Heart left ventricle (tissue), 16 donors: ENCODE data around the gene TDRD9. TPM values are rescaled to one million over a fixed set of nuclear protein-coding genes. Genes with fewer than 3 reads are reported as not detected.

Experiments
- ATAC-seq, 4 donors: fragments of 200-7000 bp; cut with Tn5 transposase; one replicate each; pipeline ENCODE4 v1.9.1; 2020 to 2022; ENCODE audit warnings: moderate library complexity in 4 of 4, mild to moderate bottlenecking in 3 of 4, moderate number of reproducible peaks in 1 of 4
- DNase-seq, 5 donors: peaks; one replicate each; pipeline ENCODE4 v3.0.0-alpha.2; 2020
- H3K27ac ChIP-seq, 12 donors: fragments of 200-600 bp; sonication (generic) in 4 of 12; one replicate each; pipeline versions ENCODE4 v1.5.0 to v1.8.0; 2016 to 2022; ENCODE audit warnings: mild to moderate bottlenecking in 2 of 12
- H3K27me3 ChIP-seq, 9 donors: fragments of 200-600 bp; sonication (generic) in 2 of 9; one replicate each; pipeline versions ENCODE4 v1.5.1 to v1.8.0; 2016 to 2022; ENCODE audit warnings: mild to moderate bottlenecking in 3 of 9
- H3K36me3 ChIP-seq, 9 donors: fragments of 200-600 bp; sonication (generic) in 2 of 9; one replicate each; pipeline versions ENCODE4 v1.5.0 to v1.8.0; 2018 to 2022; ENCODE audit warnings: mild to moderate bottlenecking in 2 of 9
- H3K4me1 ChIP-seq, 12 donors: fragments of 200-600 bp; sonication (generic) in 4 of 12; one replicate each; pipeline versions ENCODE4 v1.5.0 to v1.8.0; 2016 to 2022; ENCODE audit warnings: mild to moderate bottlenecking in 3 of 12
- H3K4me3 ChIP-seq, 12 donors: fragments of 200-600 bp; sonication (generic) in 4 of 12; one replicate each; pipeline versions ENCODE4 v1.5.0 to v1.8.0; 2017 to 2022; ENCODE audit warnings: mild to moderate bottlenecking in 9 of 12, moderate library complexity in 4 of 12
- H3K9me3 ChIP-seq, 12 donors: fragments of 200-600 bp; sonication (generic) in 4 of 12; one replicate each; pipeline versions ENCODE4 v1.5.0 to v1.8.0; 2016 to 2022; ENCODE audit warnings: mild to moderate bottlenecking in 1 of 12
- CTCF ChIP-seq, 12 donors: fragments of 200-600 bp; sonication (generic) in 4 of 12; IDR thresholded peaks; one replicate each; pipeline versions ENCODE4 v1.5.0 to v1.8.0; 2018 to 2022; ENCODE audit warnings: antibody characterized with exemption in 12 of 12, mild to moderate bottlenecking in 5 of 12
- POLR2A ChIP-seq, 2 donors: fragments of 450-650 bp; IDR thresholded peaks; one replicate each; pipeline ENCODE4 v1.6.1; 2017; ENCODE audit warnings: antibody characterized with exemption in 2 of 2, mild to moderate bottlenecking in 2 of 2, moderate library complexity in 2 of 2
- WGBS, 4 donors: extraction: QIAGEN DNeasy Blood & Tissue Kit in 2 of 4; methylation state at CpG; one replicate each; pipeline versions ENCODE4 v1.1.5 to v1.1.7; 2013 to 2018; 5-methylcytosine and 5-hydroxymethylcytosine counted together
- intact Hi-C, 10 donors: fragments of 100-400 bp; cut with DNase I; formaldehyde crosslinking; loops; one replicate each; pipeline versions ENCODE4 v1.11.1 to v1.14.2; 2022
- polyA plus RNA-seq, 2 donors: library from polyadenylated mRNA; stranded (reverse); fragments of 200-250 nt; gene quantifications; one replicate each; pipeline ENCODE4 v1.2.3, GENCODE V29; 2013
- total RNA-seq, 9 donors: library from RNA; depleted of rRNA in 2 of 9; stranded (reverse); fragments of >200 nt in 2 of 9; fragmentation: NEBNext Ultra II Directional in 3 of 9; extraction: Animal tissue kit (Norgen Biotek cat#: 25700) in 3 of 9; gene quantifications; one replicate each; pipeline versions ENCODE4 v1.1.0 to v1.2.4, GENCODE V29; 2016 to 2023
- donor health status: ischemic (EF 13 %, LVEDD 7.1; RV severe dilation, severe dysfunction).
- donor health status: healthy with polysubstance abuse.
- donor health status: DM: no; HTN: yes; CAD: no.
- donor health status: DM: no; HTN: no; CAD: no.
- donor health status: ischemic (EF 25% LVEDD 6.9; RV normal size, moderate dysfunction).
- donor health status: ischemic (EF 25% LVEDD 5.7; RV mildly dilated, moderate dysfunction).
- donor health status: healthy.
- donor health status: DM: yes; HTN: yes; CAD: no.
- donor health status: ischemic (EF 35%, LVEDD 5.7; RV mildly dilated, moderate dysfunction).
- donor health status: nonischemic (EF 11% LVEDD 7.7; RV severe dilation, severe dysfunction).
- donor health status: DM: yes; HTN: yes; CAD: no.
- donor health status: PGD.
- donor health status: ischemic (EF 29% LVEDD 5.4; RV normal size, mild dysfunction).
- donor health status: nonischemic (EF 23%, LVEDD 6.1; RV moderate dilation, normal function).

Gene TDRD9
- total and polyA plus RNA-seq, 11 donors, result 1.1 to 9.6 (median 2.1) TPM

- H3K4me3 ChIP-seq, result peak overlapping the region in 1 of 12 donors; percentile 10
- 48 to 65% (median 53%) methylated on average over 9 of the region's 9 CpGs for WGBS, 4 donors
- no peak for TF ChIP-seq POLR2A (IDR thresholded peaks at IDR 0.05)
- TF ChIP-seq CTCF (IDR thresholded peaks at IDR 0.05), result no peak
These were observed 121.5 kb downstream of the TDRD9 start for GRCh38 chr14:104049576-104050240.

GRCh38 chr14:104051092-104051813 is 123.0 kb downstream of the TDRD9 start:
- no peaks in the 10 kb centered on the region for H3K36me3 ChIP-seq
- DNase-seq (no peak), ATAC-seq (no peak)
- H3K27me3 ChIP-seq, result peaks cover 0 to 3% (median 0%) of the 10 kb centered on the region in 9 donors
- peaks cover 0 to 13% (median 0%) of the 10 kb centered on the region in 12 donors for H3K4me1 ChIP-seq
- TF ChIP-seq POLR2A (IDR thresholded peaks at IDR 0.05), result no peak
- no peak for TF ChIP-seq CTCF (IDR thresholded peaks at IDR 0.05)
- intact Hi-C loops, result no loop called here
- H3K4me3 ChIP-seq, result no peak overlapping the region
- peaks cover 0 to 3% (median 0%) of the 10 kb centered on the region in 12 donors for H3K9me3 ChIP-seq
- 91 to 94% (median 92%) methylated on average over 5 of the region's 5 CpGs for WGBS, 4 donors
- no peak overlapping the region for H3K27ac ChIP-seq

More at GRCh38 chr14:104049576-104050240, 121.5 kb downstream of the TDRD9 start:
- Histone ChIP-seq H3K9me3 (peaks cover 0 to 3% (median 0%) of the 10 kb centered on the region in 12 donors), H3K27me3 (peaks cover 0 to 3% (median 0%) of the 10 kb centered on the region in 9 donors), H3K36me3 (no peaks in the 10 kb centered on the region), H3K27ac (peak overlapping the region in 2 of 12 donors; percentile 31 to 71), H3K4me1 (peaks cover 0 to 13% (median 0%) of the 10 kb centered on the region in 12 donors)
- intact Hi-C loops, result no loop called here
- ATAC-seq, result peak; percentile 47 to 67 (median 59)
- peak in 1 of 5 donors; percentile 40 for DNase-seq

- Histone ChIP-seq H3K4me3 (no peak overlapping the region), H3K9me3 (no peaks in the 10 kb centered on the region), H3K27me3 (peaks cover 0 to 3% (median 0%) of the 10 kb centered on the region in 9 donors), H3K36me3 (no peaks in the 10 kb centered on the region), H3K4me1 (peaks cover 0 to 5% (median 0%) of the 10 kb centered on the region in 12 donors), H3K27ac (no peak overlapping the region)
- ATAC-seq (peak in 1 of 4 donors; percentile 16), DNase-seq (no peak)
- intact Hi-C loops, result no loop called here
- no peak for TF ChIP-seq POLR2A (IDR thresholded peaks at IDR 0.05)
- TF ChIP-seq CTCF (IDR thresholded peaks at IDR 0.05), result no peak
- WGBS, 4 donors, result 82 to 87% (median 85%) methylated on average over 15 to 16 of the region's 16 CpGs
These were observed 126.1 kb downstream of the TDRD9 start for GRCh38 chr14:104054222-104054905.

- DNase-seq (no peak), ATAC-seq (no peak)
- Histone ChIP-seq H3K27ac (no peak overlapping the region), H3K9me3 (peaks cover 0 to 11% (median 0%) of the 10 kb centered on the region in 12 donors), H3K4me3 (no peak overlapping the region), H3K36me3 (no peaks in the 10 kb centered on the region), H3K4me1 (no peaks in the 10 kb centered on the region), H3K27me3 (peaks cover 0 to 13% (median 0%) of the 10 kb centered on the region in 9 donors)
- 87 to 100% (median 94%) methylated on average over 1 of the region's 1 CpG for WGBS, 4 donors
- TF ChIP-seq POLR2A (IDR thresholded peaks at IDR 0.05) (no peak), CTCF (IDR thresholded peaks at IDR 0.05) (no peak)
- intact Hi-C loops, result no loop called here
These were observed 134.0 kb downstream of the TDRD9 start for GRCh38 chr14:104062281-104062680.
